Measurements from ENCODE around the gene L3MBTL3.
"Not testable (repeated sequence)": the region's sequence is repeated elsewhere in the genome, so short reads cannot be mapped to it uniquely, and the experiment has no call there.

The L3MBTL3 gene

DNA sequence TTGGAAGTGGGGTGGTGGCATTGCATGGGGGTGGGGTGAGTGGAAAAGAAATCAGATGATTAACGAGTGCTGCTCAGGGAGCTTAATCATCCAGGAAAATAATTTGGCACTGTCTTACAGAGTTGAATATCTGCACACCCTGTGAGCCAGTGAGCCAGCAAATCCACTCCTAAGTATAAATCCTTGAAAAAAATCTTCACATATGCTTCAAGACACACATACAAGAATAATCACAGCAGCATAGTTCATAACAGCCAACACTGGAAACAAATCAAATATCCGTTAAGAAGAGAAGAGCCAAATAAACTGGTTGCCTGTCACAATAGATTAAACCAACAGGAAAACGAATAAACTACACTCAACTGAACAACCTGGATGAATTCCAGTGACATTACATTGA, 141.6 kb downstream of the L3MBTL3 start:
- in situ Hi-C loops (cut with MboI; ENCODE audit: low pct_unique_long_range_greater_than_20kb, low sequenced_read_pairs), result no loop called here

DNA sequence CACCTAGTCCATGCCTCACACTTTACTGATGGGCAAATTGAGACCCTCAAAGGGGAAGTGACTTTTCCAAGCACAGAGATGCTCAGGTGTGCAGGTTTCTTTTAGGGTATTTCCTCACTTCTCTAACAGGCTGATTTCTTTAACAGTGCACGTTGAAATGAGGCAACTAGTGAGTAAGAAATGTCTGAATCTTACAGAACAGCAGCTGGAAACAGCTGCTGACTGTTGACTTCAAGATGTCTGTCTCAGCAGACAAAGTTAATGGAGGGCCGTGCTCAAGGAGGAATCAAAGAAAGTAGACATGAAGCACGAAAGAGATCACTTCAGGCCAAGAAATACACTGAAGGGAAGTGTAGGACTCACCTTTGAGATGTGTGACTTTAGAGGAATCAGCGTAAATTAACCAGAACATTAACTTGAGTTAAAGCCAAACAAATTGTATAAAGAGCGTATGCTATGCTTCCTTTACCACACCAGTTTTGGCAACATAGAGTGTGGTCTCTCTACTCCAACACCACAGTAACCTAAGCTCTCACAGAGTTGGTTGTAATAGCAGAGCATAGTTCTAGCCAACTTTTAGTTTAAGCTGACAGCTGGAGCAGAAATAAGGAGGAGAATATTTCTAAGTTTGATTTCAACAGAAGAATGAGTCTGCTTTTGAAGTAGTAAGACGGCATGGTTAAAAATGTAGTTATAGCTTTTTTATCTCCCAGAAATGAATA, 143.5 kb downstream of the L3MBTL3 start:
- DNase-seq, result no peak
- in situ Hi-C loops (cut with MboI; ENCODE audit: low pct_unique_long_range_greater_than_20kb, low sequenced_read_pairs), result no loop called here

More for the DNA sequence above, 141.6 kb downstream of the L3MBTL3 start:
- DNase-seq, result no peak

DNA sequence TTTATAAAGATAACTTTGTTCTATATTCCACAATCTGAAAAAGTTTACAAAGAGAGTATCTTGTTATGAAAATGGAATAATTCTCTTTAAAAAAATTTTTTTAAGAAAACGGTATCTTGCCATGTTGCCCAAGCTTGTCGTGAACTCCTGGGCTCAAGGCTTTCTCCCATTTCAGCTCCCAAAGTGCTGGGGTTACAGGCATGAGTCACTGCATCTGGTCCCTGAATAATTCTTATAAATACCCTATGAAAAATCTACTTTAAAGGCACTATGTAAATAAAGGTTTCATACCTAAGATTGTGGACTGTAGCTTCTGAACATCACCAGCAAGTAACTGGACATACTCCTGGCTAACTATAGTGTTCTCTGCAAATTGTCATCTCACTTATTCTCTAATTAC, 144.0 kb downstream of the L3MBTL3 start:
- in situ Hi-C loops (cut with MboI; ENCODE audit: low pct_unique_long_range_greater_than_20kb, low sequenced_read_pairs), result no loop called here
- DNase-seq, result no peak

DNA sequence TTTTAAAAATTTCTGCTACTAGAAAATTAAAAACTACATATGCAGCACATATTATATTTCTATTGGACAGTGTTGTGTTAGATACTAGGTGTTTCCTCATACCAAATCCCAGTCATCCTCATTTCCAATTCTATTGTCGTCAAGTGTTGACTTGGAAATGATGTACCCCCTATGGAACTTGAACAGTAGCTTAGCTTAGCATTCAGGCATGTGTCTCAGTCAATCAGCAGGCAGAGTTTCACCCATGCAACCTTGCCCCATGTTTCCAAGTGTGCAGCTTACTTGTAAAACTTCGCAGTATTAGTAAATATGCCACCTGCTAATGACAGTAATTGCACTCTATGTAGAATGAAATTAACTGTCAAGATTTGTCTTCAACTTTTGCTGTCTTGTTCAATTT, 144.9 kb downstream of the L3MBTL3 start:
- in situ Hi-C loops (cut with MboI; ENCODE audit: low pct_unique_long_range_greater_than_20kb, low sequenced_read_pairs), result no loop called here
- no peak for DNase-seq

DNA sequence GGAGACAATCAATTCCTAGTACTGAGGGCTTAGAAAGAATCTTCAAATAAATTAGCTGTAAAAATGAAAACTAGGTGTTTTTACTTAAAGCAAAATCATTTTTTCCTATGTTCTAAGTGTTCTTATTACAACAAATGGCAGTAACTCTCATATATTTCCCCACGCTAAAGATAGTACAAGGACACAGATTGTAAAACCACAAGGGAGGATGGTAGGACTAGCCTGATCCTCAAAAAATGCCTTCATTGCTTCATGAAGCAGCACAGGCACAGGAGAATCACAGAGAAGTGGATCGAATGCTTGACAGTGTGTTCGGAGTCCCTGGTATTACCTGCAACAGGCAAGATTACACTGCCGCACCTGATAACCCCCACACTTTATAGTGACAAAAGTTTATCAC, 145.9 kb downstream of the L3MBTL3 start:
- in situ Hi-C loops (cut with MboI; ENCODE audit: low pct_unique_long_range_greater_than_20kb, low sequenced_read_pairs), result no loop called here
- no peak for DNase-seq

DNA sequence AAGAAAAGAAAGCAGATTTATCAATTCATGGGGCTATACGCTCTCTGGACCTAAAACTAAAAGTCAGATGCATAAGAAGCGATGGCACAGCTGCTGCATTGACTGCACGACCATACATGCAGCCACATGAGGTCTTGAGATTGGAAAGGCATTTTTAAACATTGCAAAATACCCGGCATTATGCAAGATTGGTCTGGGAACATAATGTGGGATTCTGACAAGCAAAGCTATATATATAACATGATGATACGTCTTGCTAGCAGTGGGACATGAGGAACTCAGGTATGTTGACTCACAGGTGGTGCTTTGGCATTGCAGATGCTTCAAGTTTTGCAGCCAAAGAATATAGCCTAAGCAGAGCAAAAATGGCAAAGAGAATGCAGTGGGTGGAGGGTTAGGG, 149.3 kb downstream of the L3MBTL3 start:
- no peak for DNase-seq
- in situ Hi-C loops (cut with MboI; ENCODE audit: low pct_unique_long_range_greater_than_20kb, low sequenced_read_pairs), result no loop called here

DNA sequence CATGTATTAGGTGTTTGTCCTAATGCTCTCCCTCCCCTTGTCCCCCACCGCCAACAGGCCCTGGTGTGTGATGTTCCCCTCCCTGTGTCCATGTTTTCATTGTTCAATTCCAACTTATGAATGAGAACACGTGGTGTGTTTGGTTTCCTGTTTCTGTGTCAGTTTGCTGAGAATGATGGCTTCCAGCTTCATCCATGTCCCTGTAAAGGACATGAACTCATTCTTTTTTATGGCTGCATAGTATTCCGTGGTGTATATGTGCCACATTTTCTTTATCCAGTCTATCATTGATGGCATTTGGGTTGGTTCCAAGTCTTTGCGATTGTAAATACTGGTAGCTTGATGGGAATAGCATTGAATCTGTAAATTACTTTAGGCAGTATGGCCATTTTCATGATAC, 151.8 kb downstream of the L3MBTL3 start:
- in situ Hi-C loops (cut with MboI; ENCODE audit: low pct_unique_long_range_greater_than_20kb, low sequenced_read_pairs), result not testable (repeated sequence)

DNA sequence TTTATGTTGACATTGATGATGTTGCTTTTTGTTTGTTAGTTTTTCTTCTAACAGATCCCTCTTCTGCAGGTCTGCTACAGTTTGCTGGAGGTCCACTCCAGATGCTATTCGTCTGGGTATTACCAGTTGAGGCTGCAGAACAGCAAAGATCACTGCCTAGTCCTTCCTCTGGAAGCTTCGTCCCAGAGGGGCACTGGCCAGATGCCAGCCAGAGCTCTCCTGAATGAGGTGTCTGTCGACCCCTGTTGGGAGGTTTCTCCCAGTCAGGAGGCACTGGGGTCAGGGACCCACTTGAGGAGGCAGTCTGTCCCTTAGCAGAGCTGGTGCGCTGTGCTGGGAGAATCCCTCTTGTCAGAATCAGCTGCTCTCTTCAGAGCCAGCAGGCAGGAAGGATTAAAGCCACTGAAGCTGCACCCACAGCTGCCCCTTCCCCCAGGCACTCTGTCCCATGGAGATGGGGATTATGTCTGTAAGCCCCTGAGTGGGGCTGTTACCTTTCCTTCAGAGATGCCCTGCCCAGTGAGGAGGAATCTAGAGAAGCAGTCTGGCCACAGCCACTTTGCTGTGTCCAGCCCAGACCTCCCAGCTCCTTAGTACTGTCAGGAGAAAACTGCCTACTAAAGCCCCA, 155.1 kb downstream of the L3MBTL3 start:
- in situ Hi-C loops (cut with MboI; ENCODE audit: low pct_unique_long_range_greater_than_20kb, low sequenced_read_pairs); DNase-seq: not testable (repeated sequence)

More for the DNA sequence above, 151.8 kb downstream of the L3MBTL3 start:
- not testable (repeated sequence) for DNase-seq

DNA sequence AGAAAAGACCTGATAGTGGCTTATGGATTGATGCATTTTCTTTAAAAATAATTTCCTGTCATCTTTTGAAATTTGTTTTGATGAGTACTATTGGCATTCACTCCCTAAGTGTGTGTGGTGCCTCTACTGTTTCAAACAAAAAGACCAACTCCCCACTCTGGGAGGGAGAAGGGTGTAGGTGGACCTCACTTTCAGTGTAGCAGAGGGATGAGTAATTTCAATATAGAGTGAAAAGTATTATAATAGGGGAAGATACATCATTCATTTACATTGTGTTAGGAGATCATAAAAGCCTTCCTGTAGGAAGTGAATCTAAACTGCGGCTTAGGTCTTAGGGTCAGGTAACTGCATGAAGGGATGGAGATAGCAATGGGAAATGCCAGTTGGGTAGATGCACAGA, 158.0 kb downstream of the L3MBTL3 start:
- in situ Hi-C loops (cut with MboI; ENCODE audit: low pct_unique_long_range_greater_than_20kb, low sequenced_read_pairs), result no loop called here
- DNase-seq, result no peak

DNA sequence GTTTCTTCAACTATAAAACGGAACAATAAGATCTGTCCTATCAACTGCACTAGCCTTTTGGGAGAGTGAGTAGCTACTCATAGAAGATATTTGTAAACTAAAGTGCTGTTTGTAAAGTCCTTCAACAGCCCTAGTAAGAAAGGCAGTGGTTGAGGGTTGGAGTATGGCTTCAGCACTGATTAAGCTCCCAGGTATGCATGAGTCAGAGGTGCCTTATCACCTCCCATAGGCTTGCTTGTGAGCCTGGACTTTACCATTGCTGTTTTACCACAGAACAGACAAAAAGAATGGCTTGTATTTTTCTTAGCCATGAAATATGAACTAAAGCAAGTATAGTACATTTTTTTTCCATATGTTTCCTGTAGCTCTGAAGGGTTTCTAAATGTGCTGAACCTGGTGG, 160.3 kb downstream of the L3MBTL3 start:
- DNase-seq, result no peak
- in situ Hi-C loops (cut with MboI; ENCODE audit: low pct_unique_long_range_greater_than_20kb, low sequenced_read_pairs), result no loop called here

DNA sequence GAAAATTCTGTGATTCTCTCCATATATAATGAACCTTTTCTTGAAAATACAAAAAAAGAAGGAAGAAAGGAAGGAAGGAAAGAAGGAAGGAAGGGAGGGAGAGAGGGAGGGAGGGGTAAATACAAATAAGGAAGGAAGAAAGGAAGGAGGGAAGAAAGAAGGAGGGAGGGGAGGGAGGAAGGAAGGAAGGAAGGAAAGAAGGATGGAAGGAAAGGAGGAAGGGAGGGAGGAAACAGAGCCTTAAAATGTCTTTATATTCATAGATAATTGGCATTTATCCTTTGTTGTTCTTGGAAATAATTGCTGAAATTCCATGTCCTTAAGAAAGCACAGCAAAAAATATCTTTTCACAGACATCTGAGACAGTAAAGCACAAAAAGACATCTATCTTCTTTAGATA, 164.1 kb downstream of the L3MBTL3 start:
- no peak for DNase-seq
- in situ Hi-C loops (cut with MboI; ENCODE audit: low pct_unique_long_range_greater_than_20kb, low sequenced_read_pairs), result no loop called here

DNA sequence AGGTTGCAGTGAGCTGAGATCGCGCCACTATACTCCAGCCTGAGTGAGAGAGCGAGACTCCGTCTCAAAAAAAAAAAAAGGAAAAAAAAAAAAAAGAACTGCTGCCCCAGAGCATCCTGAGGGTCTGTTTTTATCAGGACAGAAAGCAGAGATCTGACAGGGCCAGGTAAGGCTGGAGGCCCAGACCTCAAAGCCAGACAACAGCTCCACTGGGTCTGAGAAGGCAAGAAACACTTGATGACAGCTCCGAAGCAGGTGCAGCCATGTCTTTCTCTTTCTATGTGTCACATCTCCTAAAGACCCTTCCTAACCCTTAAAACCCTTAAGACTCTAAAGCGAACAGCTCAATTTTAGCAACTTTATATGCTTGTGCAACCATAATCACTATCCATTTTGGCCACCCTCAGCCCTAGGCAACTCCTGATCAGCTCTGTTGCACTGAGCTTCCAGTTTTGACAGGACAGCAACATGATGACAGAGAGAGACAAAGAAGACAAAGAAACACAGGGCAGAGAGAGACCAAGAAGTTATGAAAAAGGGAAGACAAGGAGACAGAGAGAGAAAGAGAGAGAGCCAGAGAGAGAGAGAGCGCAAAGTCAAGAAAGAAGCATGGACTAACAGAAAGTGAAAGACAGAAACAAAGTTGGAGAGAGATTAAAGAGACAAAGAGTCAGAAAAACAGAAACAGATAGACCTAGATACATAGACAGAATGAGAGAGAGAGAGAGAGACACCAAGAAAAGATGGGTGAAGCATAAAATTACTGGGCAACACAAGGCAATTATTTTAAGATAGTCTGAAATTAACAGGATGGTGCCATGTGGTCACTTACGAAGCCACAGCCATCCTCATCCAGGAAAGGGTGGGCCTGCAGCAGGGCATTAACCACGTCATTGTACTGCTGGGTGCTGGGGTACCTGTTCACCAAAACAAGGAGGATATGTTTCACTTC, 165.2 kb downstream of the L3MBTL3 start:
- DNase-seq, result no peak
- in situ Hi-C loops (cut with MboI; ENCODE audit: low pct_unique_long_range_greater_than_20kb, low sequenced_read_pairs), result no loop called here

DNA sequence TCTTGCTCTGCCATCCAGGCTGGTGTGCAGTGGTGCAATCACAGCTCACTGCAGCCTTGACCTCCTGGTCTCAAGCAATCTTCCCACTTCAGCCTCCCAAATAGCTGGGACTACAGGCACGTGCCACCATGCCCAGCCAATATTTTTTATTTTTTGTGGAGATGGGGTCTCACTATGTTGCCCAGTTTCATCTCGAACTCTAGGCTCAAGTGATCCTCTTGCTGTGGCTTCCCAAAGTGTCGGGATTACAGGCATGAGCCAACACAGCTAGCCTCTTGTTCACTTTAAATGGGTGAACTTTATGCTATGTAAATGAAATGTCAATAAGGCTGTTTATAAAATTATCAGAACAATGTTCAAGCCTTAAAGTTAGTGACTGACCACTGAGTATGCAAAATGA, 167.3 kb downstream of the L3MBTL3 start:
- DNase-seq, result no peak
- in situ Hi-C loops (cut with MboI; ENCODE audit: low pct_unique_long_range_greater_than_20kb, low sequenced_read_pairs), result no loop called here

DNA sequence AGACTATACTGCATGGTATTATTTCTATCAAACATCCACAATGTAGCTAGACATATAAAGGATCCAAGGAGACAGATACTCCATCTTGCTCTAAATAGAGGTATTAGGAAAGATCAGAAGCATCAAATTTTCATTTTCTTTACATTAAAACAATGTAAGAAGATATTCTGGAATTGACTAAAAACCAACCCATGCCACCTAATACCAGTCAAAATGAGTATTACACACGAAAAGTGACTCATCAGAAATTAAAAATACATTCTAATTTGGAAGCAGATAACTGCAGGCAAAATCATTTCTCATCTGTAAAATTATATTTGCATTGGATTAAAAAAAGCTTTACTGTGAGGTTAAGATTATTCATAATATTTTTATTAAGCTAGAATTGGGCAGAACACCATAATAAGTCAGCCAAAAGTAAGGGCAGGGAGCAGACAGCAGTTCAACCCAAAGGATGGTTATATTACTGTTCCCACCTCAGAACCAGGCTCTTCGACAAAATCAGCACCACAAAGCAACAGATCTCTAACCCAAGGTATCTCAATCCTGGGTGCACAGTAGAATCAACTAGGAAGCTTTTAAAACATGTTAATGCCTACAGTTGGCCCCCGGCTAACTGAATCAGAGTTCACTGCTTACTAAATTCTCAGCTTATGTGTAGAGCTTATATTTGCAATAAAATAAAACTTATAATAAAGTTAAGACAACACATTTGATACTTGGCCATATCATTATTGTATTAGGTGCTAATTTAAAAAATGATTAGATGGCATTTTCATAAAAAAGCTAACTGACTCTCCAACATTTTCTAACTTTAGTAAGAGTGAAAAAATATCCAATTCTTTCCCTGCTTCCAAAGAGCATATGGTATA, 169.2 kb downstream of the L3MBTL3 start:
- no peak for DNase-seq
- in situ Hi-C loops (cut with MboI; ENCODE audit: low pct_unique_long_range_greater_than_20kb, low sequenced_read_pairs), result no loop called here

DNA sequence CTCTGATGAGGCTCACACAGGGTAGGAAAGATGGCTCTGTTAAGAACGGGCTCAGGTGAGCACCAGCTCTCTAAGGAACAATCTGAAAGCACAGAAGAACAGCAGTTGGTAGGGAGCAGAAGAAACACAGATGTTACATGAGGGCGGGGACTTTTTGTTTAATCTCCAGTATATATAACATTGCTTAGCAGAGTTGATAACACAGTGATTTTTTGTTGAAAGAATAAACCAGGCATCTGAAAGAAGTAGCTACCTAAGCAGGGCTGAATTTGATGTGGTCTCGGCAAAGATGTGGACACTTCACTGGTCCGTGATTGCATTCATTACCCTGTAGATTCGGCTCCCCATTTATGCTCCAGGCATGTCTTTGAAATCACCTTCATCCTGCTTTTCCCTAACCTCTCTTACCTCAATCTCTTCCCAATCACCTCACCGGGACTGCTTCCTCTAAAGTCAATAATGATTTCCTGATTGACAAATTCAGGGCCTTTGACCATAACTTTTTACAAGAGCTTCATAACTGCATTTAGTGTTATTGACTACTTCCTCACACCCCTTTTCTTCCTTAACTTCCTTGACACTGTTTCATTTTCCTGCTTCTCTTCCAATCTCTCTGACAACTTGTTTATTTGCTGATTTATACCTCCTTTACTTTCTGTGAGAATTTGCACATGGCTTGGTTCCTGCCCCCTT, 170.0 kb downstream of the L3MBTL3 start:
- no peak for DNase-seq
- in situ Hi-C loops (cut with MboI; ENCODE audit: low pct_unique_long_range_greater_than_20kb, low sequenced_read_pairs), result no loop called here

DNA sequence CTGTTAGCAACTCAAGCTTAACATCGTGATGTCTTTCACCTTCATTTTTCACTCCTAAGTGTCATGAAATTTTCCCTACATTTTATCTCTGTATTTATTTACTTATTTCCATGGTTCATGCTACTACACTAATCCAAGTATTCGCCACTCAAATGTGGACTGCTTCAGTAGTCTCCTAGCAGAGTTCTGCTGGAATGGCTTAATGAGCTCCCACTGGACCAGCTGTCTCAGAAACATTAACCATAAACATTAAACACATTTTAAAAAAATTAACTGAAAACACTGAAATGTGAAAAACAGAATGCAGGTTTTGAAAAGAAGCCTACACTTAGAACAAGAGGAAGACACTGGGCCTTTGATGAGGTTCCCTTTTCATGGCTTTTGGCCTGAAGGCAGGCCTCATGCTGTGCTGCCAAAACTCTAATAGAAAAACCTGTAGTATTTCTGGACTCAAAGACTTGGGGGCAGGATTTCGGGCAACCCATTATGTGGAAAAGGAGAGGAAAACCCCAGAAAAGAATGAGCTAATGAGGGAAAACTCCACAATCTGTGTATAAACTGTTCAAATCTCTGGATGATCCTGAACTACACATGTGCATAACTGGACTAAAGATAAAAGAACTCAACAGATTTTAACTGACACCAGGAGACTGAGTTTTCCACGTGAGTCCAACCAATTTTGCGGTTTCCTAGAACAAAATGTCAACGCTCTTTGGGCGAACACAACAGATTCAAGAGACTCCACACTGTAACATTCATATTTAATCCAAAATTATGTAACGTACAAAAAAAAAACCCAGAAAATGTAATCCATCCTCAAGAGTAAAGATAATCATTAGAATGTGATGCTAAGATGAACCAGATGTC, 171.4 kb downstream of the L3MBTL3 start:
- no peak for DNase-seq
- in situ Hi-C loops (cut with MboI; ENCODE audit: low pct_unique_long_range_greater_than_20kb, low sequenced_read_pairs), result no loop called here

Data from KBM-7 (cell line).